AG08395 (cell line): ENCODE results near the gene FIS1.

Source experiments
- DNase-seq: peaks from one replicate; pipeline ENCODE4 v3.0.0; 2012; ENCODE audit warnings: mixed read lengths, low spot score

Gene FIS1

DNA sequence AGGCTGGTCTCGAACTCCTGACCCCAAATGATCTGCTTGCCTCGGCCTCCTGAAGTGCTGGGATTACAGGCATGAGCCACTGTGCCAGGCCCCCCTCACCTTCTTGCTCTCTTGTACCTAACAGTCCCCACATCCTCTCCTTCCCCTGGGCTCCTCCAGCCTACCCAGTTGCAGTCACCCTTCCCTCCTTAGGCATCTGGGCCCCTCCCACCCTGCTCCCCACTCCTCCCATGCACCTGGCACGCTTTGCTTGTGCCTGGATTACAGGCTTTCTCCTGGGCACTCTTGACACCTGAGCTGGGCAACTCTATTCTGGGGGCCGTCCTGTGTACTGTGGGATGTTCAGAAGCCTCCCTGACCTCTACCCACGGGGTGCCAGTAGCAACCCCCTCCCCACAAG lies 10.2 kb downstream of the FIS1 start:
- no peak for DNase-seq

DNA sequence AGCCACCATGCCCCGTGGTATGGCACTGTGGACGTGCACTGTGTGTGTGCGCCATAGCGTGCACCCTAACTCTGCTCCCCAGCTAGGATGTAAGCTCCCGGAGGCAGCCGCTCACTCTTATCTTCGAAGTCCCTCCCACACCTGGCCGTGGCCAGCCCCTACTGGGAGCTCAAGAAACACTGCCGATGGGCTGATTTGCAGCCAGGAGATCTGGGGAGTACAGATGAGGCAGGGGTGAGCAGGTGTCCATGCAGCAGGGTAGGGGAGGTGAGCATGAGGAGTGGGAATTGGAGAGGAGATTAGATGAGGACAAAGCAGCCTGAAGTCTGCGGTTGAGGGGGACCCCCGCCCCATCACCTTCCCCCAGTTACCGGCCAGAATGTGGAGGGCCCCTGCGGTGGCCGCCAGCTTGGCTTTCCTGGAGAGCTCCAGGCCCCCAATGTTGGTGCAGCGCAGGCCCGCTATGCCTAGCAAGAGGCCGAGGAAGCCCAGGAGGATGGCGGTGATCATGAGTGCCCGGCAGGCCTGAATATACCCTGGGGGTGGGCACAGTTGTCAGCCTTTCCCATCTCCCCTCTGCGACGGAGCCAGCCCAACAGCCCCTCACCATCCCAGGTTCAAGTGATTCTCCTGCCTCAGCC lies 10.9 kb downstream of the FIS1 start:
- DNase-seq: no peak

DNA sequence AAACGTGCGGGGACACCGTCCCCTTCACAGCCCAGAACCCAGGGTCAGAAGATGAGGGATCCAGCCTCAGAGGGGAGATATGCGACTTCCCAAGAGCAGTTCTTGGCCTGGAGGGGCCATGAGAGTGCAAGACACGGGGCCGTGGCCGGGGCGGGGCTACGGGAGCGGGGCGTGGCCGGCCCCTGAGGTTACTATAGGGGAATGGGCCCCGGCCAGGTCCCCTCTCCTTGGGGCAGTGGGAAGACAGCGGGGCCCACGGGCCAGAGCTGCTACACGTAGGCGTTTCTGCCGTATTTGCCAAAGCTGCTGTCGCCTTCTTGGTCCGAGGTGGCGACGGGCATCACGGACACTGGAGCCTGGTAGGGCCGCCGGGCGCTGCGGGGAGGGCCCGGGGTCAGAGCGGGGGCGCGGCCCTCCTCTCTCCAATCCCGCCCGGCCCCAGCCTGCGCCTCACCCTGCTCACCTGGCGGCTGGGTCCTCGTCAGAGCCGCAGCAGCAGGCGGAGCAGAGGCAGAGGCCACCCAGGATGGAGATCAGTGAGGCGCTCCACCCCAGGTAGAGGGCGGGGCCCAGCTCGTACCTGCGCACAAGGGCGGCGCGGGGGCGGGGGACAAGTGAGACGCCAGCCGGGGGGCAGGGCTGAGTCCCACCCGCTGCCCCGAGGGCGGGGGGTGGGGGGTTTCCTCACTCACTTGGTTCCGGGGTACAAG lies 12.6 kb downstream of the FIS1 start:
- no peak for DNase-seq

DNA sequence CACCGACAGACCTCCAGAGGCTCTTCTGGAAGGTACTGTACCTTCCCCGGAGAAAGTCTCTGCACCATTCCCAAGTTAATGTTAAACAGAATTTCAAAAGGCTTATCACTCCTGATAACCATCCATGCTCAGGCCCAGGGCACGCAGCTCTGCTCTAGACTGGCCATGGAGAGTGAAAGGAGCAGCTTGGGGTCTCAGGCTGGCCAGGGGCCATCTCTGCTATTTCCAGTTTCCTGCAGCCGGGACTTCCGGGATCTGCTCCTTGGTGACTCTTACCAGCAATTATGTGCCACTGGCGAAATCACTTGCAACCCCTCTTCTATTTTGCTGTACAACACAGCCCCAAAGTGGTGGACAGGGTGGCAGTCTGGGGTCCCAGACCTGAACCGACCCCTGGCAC lies 13.2 kb downstream of the FIS1 start:
- DNase-seq: no peak

DNA sequence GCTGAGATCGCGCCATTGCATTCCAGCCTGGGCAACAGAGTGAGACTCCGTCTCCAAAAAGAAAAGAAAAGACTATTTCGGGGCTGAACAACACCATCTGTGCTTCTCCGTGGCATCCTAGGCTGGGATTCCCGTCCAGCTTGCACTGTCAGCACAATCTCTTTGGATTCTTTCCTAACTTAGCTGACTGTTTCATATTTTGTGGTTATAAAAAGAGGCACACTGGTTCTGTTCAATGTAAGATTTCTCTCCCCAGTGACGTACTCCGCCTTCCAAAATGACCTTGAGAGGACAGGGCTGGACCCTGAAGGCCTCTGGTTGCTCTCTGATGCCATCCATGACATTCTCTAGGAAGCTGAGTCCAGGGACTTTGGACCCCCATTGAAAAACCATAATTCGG lies 18.2 kb downstream of the FIS1 start:
- DNase-seq: peak; percentile 55

DNA sequence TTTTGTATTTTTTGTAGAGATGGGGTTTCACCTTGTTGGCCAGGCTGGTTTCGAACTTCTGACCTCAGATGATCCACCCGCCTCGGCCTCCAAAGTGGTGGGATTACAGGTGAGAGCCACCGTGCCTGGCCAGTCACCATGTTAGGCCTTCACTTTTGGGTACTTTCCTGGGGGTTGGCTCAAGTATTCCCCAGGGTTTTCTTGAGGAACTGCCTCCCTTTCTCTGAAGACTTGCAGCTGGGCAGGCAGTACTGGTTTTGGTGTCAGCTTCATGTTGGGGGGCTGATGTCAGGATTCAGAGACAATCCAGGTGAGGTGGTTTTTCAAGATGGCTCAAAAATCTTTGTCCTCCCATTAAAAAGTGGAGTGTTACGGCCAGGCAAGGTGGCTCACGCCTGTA lies 19.2 kb downstream of the FIS1 start:
- no peak for DNase-seq

DNA sequence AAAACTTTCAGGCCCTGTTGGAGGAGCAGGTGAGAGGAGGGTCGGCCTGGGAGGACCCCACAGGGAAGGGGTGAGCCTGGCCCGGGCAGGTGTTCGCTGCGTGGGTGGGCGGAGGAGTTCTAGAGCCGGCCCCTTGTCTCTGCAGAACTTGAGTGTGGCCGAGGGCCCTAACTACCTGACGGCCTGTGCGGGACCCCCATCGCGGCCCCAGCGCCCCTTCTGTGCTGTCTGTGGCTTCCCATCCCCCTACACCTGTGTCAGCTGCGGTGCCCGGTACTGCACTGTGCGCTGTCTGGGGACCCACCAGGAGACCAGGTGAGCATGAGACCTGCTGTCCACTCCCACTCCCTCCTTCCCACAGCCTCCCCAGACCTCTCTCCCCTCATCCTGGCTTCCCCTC lies 21.4 kb downstream of the FIS1 start:
- no peak for DNase-seq

DNA sequence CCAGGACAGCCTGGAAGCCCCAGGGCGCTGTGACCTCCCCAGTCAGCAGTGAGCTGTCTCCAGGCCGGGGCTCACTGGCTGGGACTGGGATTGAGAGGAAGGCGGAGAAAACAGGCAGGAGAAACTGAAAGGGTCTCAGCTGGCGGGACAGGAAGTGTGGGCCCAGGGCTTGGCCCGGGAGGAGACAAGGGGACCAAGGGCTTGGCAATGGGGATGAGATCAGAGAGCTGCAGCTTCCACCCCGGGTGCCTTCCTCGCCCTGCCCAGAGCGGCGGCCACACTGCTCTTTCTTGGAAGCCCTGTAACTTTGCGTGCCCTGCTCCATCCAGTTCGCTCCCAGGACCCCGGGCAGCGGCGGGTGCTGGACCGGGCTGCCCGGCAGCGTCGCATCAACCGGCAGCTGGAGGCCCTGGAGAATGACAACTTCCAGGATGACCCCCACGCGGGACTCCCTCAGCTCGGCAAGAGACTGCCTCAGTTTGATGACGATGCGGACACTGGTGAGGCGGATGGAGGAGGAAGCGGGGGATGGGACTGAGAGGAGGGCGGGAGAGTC lies 22.5 kb downstream of the FIS1 start:
- no peak for DNase-seq

DNA sequence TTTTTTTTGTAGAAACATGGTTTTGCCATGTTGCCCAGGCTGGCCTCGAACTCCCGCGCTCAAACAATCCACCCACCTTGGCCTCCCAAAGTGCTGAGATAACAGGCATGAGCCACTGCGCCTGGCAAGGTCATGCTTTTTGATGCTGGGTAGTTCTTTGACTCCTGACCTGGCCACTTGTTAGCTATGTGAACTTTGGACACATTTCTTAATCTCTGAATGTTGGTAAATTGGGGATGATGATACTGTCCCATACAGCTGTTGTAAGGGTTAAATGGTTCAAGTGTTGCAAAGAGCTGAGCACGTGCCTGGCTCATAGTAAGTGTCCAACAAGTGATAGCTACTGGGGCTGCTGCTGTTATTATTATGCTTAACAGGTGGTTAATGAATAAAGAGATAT lies 24.6 kb downstream of the FIS1 start:
- no peak for DNase-seq

DNA sequence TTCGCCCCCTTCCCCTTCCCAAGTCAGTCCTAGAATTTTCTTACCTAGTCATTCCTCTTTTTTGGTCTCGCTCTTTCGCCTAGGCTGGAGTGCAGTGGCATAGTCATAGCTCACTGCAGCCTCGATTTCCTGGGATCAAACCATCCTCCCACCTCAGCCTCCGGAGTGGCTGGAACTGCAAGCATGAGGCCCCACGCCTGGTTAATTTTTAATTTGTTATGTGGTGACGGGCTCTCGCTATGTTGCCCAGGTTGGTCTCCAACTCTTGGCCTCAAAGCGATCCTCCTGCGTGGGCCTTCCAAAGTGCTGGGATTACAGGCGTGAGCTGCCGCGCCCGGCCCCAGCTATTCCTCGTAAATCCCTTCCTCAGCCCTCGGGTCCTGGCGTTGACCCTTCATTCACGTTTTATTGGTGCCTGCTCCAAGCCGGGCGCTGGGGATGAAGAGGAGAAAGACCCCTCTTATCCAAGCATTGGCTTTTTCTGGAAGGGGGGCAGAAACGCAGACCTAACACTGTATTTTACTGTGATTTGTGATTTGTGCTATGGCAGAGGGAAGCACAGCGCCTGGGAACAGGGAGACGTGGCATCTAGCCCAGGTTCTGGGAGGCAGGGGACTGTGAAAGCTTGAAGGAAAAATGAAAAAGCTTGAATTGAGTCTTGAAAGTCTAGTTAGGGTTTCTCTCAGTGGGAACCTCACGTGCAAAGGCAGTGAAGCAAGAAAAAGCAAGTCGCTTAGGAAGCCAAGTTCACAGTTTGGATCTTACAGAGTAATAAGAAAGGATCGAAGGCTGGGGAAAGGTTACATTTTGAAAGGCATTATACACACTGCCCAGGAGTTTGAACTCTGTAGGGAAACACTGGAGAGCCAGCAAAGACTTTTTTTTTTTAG lies 26.4 kb downstream of the FIS1 start:
- DNase-seq: no peak

DNA sequence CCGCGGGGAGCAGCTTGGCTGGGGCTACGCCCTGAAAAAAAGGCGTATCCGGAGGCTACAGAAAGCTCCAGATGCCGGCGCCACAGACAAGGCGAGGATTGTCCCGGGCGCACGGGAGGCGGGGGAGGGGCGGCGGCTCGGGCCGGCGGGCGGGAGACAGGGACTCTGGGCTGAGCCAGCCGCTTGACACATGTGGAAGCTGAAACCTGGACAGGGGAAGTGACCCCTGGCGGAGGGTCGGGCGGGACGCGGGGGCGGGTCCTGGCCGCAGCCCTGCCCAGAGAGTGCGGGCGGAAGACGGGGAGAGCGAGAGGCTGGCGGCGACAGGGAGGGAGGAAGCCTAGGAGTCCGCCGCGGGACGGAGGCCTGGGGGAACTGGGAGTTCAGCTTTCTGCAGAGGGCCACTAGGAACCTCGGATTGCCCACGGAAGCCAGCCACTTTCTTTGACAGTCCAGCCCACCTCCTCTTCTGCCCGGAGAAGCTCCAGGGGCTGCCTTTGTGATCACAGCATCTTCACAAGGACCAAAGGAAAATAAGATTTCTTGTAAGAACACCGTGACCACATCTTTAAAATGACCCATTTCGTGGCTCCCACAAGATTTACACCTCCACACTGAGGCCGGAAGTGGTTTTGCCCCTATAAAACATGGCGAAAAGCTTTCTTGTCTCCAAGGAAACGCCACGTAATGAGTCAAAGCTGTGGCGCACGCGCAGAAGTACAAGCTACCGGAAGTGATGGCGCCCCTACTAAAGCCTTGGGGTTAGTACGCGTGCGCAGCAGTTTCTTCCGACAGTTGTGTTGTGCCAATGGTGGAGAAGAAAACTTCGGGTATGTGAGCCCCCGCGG lies 27.3 kb downstream of the FIS1 start, which contains the start of the genes PLOD3 and ZNHIT1:
Gene PLOD3 (minus strand): TSS at position 194 of the 848 bp plus-strand sequence. CDS start 307 bp downstream, outside the sequence.
Gene ZNHIT1 (plus strand): TSS at position 778 of the 848 bp plus-strand sequence. CDS start 31 bp downstream, at position 809.
- DNase-seq: peak; percentile 99

DNA sequence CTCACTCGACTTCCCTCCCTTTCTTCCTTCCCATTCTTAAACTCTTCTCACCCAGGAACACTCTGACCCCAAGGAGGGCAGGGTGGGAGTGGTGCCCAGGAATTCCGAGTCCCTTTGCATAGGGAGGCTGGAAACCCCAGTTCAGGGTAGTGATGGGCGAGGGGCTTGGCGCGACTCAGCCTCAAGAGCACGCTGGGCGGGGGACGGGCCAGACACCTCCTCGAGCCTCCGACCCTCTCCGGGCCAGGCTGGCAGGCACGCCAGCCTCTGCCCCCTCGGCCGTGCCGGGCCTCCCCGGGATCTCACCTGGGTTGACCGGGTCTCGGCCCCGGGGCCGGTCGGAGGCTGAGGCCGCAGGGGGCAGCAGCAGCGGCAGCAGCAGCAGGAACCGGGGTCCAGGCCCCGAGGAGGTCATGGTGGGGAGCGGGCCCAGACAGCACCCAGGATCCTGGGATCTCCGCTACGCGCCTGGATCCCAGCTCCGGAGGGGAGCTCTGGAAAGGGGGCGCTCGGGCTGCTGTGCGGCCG lies 28.0 kb downstream of the FIS1 start:
- no peak for DNase-seq

DNA sequence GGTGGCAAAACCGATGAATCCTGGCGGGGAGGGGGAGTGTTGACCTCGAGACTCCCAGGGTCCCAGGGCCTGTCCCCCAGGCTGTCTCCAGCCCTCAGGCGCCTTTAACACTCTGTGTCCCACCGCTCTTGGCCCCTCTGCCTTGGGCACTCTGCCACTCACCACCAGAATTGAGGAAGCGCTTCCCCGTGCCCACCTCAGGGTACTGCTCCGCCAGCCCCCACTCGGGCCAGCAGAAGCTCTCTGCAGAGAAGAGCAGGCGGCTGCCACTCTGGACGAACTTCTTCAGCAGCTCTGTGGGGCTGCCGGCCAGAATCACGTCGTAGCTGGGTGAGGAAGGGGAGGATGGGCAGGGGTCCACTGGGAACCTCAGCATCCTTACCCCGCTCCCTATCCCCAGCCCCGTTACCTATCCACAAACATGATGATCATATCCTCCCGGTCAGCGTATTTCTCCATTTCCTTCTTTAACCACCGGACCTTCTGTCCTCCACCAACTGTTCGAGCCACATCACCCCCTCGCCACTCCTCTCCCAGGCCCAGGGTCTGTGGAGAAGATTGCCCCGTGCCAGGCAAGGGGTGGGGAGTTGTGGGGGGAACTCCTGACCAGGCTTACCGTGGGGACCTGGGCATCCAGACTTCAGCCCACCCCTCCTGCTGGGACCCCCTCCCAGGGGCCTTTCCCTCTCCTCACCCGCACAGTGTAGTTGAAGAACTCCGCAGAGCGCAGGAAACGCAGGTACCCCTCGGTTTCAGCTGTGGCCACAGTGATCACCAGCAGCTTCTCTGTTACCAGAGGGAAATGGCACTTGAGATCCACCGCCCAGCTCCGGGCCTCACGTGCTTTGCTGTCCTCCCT lies 28.7 kb downstream of the FIS1 start:
- peak; percentile 31 for DNase-seq

DNA sequence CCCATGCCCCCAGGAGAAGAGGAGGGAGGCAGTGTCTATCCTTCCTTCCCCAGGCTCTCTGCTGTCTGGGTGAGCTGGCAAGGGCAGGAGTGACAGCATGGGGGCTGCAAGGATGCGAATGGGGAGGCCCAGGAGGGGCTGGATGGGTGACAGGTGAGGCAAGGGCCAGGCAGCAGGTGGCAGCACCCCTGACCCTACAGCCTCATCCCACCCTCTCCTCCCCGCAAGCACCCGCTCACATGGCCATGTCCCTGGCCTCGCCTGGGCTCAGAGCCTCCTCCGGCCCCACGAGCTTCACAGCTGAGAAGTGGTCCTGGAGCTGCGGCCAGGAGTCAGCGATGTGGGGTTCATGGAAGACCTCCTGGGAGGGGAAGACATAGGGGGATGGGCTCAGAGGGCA lies 32.9 kb downstream of the FIS1 start:
- no peak for DNase-seq

DNA sequence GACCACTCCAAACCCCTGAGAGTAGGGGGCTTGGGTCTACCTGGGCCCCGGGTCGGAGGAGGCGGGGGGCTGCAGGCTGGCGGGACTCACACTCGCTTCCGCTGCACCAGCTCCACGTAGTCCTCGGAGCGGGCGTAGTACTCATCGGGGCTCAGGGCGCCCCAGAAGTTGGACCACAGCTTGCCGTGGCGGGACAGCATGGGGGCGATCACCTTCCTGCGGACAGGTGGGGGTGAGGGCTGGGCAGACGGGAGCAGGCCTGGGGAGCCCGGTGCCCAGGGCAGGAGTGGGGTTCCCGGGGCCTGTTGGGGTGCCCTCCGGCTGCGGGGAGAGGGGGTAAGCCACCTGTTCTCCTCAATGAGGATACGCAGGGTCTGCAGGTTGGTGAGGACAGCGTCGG lies 33.4 kb downstream of the FIS1 start:
- no peak for DNase-seq

DNA sequence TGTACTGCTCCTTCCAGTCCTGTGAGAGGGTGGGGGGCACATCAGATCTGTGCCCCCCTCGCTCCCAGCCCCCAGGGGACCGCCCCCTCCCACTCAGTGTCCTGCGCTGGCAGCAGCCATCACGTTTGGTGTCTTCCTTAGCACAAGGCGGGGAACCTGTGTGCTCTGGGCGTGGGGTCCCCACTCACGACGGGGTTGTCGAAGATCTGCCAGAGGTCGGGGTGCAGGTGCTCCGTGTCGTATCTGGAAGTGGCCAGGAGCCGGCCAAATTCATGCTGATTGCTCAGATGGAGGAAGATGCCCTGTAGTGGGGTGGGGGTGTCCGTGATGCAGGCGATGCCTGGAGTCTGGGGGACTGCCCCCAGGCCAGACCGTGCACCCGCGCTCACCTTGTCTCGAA lies 34.7 kb downstream of the FIS1 start:
- no peak for DNase-seq

DNA sequence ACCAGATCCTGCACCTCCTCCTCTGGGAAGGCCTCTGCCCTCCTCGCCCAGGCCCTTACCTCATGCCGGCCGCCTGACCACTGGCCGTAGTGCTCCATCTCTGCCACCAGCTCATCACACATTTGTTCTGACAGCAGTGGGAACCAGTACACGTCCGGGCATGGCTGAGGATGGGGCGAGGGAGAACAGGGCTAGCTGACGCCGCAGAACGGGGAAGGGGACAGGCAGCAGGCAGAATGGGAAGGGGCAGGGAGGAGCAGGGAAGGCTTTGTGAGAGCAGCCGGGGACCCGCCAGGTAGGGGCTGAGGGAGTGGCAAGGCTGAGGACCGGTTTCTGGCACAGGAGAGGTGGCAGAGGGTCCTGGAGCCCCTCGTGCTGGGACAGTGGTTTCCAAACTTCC lies 36.1 kb downstream of the FIS1 start:
- no peak for DNase-seq

DNA sequence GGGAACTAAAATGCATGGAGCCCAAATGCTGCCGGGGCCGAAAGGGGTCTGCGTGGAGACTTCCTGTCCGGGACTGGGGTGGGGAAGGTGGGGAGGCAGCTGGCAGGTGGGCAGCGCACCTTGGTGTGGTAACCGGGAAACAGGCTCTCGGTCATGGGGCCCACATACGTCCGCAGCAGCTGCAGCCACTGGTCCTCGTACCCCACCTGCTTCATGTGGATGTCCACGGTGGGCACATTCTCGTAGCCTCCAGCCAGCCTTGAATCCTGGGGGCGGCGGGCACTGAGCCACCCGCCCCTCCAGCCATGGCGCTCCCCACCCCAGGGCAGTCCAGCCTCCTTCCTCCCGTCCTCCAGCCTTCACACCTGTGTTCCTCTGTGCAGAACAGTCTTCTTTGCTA lies 37.4 kb downstream of the FIS1 start:
- DNase-seq: no peak

DNA sequence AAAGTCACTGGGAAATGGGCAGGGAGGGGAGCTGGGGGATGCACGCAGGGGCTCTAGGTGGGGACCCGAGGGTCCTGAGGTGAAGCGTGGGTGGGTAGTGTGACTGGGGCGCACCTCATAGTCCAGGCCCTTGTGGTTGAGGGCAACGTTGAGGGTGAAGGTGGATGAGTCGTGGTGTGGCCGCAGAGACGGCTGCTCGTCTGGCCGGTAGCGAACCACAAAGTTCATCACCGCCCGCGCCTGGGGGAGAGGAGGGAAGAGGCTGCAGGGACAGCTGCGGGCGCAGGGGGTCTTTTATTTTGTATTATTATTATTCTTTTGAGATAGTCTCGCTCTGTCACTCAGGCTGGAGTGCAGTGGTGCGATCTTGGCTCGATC lies 38.2 kb downstream of the FIS1 start:
- DNase-seq: no peak

DNA sequence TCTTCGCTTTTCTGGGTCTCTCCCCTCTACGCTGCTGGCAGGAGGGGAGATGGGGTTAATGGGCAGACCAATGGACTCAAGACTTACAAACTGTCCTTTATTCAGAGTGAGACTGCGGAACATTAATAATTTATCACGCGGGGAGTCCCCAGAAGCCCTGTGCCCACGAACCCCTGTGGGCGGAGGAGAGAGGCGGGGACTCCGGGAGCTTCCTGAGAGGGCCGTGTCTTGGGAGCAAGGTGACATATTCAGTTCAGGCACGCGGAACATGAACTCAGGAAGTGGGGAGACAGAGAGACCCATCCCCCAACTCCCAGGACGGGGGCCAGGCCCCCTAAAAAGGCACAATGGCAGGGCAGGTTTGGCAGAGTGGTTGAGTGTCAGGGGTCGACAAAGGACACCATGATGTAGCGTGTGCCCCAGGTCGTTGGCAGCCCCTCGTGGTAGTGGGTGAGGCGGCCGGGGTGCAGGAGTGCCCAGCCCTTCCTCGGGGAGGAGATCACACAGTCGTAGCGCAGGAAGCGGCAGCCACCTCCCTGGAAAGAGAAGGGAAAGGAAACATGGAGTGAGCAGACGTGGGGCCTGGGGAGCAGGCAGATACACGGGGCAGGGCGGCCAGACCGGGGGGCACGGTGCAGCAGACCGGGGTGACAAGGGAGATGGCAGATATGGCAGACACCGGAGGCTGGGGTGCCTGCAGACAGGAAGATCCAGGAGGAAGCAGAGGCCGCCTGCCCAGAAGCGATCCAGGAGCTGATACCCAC lies 38.8 kb downstream of the FIS1 start:
- DNase-seq: no peak
